ENCODE data around the gene METTL8.
A peak's percentile ranks its signal among the peaks of the same experiment; 100 is the strongest.
"Not testable (repeated sequence)": the region's sequence is repeated elsewhere in the genome, so short reads cannot be mapped to it uniquely, and the experiment has no call there.

Gene METTL8

DNA sequence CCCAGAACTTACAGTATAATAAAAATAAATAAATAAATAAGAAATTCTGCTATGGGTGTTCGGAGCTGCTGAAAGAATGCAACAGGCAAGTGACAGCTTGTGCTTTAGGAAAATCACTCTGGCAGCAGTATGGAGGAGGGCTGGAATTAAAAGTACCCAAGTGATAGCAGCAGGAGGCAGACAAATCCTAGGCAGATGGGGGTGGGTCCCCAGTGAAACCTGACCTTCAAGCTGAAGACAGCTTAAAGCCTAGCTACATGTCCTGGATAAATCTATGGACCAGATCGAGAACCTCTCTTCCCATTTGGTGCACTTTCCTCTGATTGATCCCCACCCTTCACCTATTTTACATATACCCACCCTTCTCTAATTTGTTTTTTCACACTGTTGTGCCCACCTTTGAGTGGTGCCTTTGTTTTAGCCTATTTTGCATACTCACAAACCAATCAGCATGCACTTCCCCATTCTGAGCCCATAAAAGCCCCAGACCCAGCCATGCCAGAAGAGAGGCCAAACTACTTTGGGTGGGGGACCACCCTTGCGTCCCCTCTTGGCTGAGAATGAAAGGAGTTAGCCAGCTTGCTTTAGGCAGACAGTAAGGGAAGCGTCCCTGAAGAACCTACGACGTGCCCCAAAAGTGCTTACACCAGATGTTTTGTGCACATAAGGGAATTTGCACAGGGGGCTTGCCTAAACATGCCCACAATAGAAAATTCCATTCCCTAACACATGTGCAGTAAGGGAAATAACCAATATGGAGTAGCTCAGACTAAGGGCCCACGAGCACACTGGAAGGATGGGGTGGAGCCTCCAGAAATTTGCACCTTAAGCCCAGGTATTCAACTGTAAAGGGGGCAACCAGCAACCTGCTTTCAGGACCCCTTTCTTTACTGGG lies 3.0 kb downstream of the METTL8 start:
- DNase-seq (ENCODE audit: low read depth), result no peak

DNA sequence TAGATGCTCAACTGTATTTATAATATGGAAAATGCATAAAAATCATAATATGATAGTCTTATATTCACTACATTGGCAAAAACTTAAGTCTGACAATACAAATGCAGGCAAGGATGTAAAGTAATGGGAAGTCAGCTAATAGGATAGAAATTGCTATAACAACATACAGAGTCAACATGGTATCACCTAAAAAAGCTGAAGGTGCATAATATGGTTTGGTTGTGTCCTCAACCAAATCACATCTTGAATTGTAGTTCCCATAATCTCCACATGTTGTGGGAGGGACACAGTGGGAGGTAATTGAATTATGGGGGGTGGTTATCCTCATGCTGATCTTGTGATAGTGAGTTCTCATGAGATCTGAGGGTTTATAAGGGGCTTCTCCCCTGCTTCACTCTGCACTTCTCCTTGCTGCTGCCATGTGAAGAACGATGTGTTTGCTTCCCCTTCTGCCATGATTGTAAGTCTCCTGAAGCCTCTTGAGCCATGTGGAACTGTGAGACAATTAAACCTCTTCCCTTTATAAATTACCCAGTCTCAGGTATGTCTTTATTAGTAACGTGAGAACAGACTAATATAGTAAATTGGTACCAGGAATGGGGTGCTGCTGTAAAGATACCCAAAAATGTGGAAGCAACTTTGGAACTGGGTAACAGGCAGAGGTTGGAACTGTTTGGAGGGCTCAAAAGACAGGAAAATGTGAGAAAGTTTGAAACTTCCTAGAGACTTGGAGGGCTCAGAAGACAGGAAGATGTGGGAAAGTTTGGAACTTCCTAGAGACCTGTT lies 10.9 kb downstream of the METTL8 start:
- DNase-seq (ENCODE audit: low read depth), result not testable (repeated sequence)

DNA sequence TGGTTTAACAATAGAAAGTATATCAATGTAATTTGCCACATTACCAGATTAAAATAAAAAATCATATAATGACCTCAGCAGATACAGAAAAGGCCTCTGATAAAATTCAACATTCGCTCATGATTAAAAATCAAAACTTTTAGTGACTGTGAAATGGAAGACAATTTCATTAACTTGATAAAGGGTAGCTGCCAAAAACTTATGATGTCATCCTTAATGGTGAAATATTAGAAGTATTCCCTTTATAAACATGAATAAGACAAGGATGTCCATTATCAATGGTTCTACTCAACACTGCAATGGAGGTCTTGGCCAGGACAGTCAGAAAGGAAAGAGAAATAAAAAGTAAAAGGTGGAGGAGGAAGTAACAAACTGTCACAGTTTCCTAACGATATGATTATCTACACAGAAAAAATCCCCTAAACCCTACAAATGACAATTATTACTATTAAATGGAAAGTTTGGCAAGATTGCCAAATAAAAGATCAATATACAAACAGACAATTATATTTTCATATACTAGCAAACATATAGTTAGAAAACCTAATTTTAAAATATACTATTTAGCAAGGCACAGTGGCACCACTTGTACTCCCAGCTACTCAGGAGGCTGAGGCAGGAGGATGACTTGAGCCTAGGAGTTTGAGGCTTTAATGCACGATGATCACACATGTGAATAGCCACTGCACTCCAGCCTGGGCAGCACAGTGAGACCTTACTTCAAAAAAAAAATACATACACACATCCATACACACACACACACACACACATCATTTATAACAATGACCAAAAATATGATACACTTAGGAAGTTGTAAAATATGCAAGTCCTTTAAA lies 12.8 kb downstream of the METTL8 start:
- DNase-seq (ENCODE audit: low read depth), result no peak

DNA sequence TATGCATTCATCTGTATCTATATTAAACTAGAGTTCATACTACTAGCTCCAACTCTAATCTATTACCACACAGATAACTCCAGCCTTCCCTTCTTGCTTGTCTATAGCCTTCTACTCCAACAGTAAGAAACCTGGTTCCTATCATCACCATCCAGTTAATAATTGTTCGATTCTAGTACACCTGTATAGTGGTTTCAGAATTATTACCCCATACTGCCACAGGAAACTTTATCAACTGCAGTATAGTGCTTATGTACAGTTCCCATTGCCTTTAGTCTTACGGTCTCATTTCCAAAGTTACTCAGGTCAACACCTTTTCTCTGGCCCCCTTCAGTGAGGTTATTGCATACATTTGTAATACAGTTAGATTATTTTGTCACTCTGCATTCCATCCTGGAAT lies 14.5 kb downstream of the METTL8 start:
- DNase-seq (ENCODE audit: low read depth), result no peak

DNA sequence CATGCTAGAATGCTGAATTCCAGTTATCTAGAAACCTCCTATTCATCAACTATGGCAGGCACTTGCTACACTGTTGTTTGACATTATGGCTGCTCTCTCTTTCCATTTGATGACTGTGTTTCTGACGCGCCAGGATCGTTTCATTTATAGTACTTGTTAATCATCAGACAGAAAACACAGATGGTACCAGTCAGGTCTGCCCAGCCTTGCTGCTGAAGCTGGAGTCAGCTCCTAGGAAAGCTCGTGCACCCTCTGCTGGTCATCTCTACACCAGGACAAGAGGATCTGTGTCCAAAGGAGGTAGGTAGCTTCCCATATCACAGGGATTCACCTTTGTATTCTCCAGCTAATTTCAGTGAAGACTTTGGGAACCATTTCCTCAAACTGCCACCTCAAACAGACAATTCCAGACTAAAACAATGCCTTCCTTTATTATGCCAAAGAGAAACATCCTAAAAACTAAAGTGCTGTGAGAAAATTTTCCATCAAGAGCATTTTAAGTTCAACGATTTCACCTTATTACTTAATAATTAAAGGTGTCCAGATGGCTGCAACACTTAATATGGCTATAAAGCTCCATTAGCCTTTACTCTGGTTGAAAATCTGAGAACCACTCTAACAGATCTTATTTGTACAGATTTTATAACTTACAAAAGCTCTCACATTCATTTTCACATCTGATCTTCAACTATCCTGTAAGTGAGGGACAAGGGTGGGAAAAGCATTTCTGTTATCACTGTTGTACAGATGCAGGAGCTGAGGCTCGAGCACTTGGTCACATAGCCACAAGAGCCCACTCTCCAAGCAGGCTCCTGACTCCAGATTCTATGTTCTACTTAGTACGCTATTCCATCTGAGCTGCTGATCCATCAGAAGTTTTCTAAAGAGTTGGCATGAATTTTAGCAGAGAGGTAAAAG lies 17.5 kb downstream of the METTL8 start:
- DNase-seq (ENCODE audit: low read depth), result peak; percentile 41

DNA sequence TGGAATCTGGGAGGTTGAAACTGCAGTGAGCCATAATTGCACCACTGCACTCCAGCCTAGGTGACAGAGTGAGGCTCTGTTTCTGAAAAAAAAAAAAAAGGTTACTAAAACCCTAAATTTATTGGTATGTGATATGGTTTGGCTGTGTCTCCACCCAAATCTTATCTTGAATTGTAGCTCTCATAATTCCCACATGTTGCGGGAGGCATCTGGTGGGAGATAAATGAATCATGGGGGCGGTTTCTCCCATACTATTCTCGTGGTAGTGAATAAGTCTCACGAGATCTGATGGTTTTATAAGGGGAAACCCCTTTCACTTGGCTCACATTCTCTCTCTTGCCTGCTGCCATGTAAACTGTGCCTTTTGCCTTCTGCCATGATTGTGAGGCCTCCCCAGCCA lies 19.1 kb downstream of the METTL8 start:
- not testable (repeated sequence) for DNase-seq (ENCODE audit: low read depth)

DNA sequence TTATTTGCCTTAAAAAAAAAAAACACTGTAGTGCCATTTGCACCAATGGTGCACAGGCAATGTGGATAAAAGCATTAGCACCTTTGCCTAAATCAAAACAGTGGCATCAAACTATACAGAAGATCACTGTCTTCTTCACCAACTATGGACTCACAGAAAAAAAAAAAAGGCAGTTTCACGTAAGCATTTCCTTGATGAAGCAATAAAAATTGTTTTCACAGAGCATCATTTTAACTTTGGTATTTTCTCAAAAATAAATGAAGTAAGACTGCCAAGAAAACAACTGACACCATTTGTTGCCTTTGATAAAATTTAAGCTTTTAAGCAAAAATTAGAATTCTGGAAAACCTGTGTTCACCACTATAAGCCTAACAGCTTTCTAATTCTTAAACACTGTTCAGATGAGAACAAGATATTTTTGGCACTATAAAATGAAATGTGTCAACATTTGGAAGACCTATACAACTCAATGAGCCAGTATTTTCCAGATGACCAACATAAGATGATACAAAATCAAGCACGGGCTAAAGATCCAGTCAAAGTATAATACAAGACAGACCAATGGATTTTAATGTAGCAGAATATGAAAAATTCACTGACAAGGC lies 21.1 kb downstream of the METTL8 start:
- DNase-seq (ENCODE audit: low read depth), result no peak

DNA sequence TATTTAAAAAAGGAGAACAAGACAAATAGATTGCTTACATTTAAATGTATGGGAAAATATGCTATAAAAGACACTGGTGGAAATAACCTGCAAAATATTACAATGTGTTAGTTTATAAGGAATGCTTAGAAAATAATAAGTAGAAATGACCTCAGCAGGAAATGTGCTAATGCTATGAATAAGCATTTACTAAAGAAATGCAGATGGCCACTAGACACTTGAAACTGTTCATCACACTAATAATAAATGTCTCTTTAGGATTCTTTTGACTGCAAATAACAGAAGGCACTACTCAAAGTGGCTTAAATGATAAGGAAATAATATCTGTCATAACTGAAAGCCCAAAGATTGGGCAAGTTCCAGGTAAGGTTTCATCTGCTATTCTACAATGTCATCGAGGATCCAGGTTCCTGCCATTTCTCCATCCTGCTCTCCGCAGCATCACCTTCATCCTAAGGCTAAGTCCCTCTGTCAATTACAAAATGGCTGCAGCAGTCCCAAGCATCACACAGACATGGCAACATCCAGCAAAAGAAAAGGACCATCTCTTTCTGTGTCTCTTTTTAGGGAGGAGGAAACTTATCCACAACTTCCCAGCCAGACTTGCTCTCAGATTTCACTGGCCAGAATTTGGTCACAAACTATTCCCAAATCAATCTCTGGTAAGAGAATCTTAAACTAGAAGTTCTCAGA lies 21.9 kb downstream of the METTL8 start:
- no peak for DNase-seq (ENCODE audit: low read depth)

DNA sequence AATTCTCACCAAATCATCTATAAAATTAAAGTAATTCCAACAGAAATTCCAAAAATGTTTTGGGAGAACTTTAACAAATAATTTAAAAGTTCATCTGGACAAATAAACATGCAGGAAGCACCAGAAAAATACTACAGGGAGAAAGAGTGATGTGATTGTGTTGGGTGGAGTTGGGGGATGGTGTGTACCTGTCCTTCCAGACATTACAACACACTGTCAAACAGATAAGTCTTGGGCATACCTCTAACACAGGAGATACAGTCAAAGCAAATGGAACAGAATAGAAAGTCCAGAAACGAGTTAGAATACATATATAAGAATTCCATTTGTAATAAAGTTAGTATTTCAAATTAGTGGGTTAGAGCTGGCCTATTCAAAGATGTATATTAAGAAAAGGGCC lies 22.6 kb downstream of the METTL8 start:
- no peak for DNase-seq (ENCODE audit: low read depth)

DNA sequence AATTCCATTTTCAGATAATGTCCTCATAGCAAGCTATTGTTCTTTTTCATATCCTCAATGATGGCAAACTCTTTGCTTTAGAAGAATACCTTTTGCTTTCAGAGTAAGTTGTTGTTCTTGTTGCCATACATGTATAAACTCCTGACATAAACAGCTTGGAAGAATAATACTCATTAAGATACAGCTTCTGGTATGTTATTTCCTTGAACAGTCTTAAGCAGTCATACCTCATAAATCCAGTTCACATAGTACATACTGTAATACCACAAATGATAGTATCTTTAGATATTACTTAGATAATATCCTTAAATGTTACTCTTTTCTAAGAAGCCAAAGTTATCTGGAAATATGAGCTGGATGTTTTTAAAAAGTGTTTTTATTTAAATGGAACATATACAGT lies 23.2 kb downstream of the METTL8 start:
- no peak for DNase-seq (ENCODE audit: low read depth)

DNA sequence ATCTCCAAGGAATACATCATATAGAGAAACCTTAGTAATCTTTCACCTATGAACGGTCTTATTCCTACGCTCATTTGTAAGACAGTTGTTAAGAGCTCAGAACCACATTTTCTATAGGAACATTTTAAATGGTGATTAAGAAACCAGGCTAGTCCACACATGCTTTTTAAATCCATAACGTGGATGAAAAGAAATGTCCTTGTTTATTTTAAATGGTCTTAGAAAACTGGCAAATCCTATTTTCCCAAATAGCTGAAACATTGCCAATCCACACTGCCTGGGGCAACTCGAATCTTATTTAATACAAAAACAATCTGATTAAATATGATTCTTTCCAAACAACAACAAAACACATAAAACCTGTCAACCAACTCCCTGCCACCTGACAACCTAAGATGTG lies 23.7 kb downstream of the METTL8 start:
- no peak for DNase-seq (ENCODE audit: low read depth)

DNA sequence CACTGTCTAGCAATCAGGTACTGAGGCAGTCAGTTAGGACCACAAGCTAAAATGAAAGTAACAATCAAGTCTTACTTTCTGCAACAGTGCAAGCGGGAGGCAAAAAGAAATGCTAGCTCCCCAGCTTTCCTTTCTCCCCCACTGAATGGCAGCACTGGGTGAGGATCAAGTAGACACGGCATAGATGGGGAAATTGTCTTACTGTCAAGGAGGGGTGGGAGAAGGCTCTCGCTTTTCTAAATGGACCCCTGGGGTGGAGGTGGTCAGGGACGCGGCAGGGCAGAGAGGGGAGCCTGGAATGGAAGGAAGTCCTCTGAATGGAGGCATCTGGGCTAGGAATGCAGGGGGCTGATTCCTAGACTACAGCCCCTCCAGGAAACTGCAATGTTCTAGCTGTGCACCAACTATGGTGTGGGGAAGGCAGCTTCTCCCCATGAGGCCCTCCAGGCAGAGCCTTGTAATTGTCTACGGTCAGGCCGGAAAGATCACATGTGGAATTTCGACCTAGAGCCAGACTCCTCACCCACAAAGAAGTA lies 24.3 kb downstream of the METTL8 start:
- no peak for DNase-seq (ENCODE audit: low read depth)

DNA sequence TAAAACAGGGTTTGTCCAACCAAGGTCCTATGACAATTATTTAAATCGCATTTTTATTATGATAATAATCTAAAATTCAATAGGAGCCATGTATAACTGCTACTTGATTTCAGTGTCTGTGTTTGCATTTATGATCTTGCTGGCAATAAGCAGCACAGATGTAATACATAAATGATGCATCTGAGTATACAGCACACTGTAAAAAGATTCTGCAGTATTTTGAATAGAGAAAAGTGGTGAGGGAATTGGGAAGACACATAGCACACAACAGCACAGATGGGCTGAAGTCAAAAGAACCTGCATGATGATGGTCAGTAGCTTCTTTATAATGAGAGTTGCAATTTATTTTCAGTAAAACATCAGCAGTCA lies 26.1 kb downstream of the METTL8 start:
- no peak for DNase-seq (ENCODE audit: low read depth)

DNA sequence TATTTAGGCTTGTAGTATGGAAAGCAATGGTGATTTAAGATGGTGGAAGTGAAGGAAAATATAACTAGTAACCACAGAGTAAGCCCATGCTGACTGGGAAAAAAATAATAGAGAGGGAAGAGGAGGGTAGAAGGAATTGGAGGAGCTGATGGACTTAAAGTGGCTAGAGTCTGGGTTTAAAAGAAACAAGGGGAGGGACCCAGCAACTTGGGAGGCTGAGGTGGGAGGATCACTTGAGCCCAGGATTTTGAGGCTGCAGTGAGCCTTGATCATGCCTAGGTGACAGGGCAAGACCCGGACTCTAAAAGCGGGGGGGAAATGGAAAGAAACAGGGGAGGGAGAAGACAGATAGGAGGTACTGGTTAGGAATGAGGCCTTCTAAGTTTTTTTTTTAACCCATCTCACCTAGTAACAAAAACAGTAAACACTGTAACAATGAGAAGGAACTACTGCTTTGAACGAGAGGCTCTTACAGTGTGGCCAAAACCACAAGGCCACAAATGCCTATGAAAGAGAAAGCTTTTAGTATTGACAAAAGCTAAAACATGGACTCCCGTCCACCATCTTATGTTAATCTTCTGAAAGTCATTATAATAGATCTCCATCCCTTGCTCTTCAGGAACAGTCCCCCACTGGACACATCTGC lies 26.6 kb downstream of the METTL8 start:
- no peak for DNase-seq (ENCODE audit: low read depth)

DNA sequence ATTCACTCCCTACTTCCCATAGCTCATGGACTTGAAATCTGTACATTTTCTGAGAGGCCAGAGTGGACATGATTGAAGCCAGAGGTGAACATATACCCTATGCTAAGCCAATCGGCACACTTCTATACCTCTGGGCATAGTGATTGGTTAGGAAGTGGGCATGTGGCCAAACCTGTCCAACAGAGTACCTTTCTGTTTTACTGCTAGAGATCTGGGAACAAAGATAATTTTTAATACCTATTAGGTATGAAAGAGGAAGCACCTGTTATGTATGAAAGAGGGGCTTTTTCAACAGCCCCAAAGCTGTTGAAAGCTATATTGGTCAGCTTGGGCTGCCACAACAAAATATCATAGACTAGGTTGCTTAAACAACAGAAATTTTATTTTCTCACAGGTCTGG lies 27.7 kb downstream of the METTL8 start:
- DNase-seq (ENCODE audit: low read depth), result no peak

DNA sequence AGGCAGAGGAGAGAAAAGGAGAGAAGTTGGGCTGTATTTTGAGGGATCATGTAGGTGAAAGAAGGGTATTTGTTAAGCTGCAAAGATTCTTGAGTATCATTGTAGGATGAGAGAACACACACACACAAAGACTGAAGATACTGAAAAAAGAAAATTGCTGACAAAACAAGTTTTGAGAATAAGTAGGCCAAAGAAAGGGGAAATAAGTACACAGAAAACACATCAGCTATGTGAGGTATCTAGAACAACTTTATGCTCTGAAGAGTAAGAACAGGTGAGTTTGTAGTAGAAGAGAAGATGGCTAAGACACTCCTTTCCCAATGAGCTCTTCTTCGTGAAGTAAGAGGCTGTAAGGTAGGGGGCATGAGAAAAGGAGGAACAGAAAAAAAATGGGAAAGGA lies 28.2 kb downstream of the METTL8 start:
- DNase-seq (ENCODE audit: low read depth), result no peak

DNA sequence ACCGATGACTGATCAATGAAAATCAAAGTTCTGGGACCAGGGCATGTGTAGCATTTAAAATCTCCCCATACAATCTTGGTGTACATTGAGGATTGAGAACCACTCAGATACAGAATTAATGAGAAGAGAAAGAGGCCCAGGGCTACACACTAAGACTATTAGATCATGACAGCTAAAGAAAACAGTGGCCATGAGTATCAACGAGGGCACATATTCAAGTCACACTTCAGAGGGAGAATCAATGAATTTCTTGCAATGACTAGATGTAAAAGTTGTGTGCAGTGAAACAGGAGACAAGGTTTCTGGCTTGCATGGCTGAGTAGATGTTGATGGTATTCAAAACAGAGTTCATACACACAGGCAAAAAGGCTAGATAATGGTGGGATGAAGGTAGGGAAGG lies 29.1 kb downstream of the METTL8 start:
- no peak for DNase-seq (ENCODE audit: low read depth)

DNA sequence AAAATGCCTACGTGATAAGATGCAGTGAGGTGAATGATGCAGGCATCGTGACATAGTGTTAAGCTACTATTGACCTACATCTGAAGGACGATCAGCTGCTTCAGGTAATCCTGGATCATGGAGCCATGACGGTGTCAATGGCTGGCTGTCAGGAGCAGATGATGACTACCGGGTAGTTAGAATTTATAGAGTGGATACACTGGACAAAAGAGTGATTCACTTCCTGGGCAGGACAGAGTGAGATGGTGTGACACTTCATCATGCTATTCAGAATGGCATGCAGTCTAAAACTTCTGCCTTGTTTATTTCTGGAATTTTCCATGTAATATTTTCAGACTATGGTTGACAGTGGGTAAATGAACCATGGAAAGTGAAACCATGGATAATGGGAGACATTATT lies 29.5 kb downstream of the METTL8 start:
- no peak for DNase-seq (ENCODE audit: low read depth)

DNA sequence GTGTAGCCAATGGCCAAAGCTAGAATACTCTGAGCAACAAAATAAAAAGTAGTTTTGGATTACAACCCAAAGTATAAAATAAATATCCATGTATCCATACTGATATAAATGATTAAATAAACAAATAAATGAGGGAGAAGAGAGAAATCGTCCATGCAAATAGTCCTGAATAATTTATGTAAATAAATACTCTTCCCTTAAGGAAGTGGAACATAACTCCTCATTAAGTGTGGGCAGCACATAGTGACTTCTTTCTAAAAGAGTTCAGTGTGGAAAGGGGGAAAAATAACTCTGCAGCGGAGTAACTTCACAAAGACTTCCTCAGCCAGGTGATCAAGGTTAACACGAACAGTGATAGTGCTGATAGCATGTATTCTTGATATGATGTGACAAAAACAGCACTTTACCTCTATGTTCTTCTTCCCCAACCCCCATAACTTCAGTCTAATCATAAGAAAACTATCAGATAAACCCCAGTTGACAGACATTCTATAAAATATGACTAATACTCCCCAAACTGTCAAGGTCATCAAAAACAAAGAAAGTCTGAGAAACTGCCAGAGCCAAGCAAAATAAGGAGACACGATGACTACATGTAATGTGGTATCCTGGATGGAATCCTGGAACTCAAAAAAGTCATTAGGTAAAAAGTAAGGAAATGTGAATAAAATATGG lies 30.7 kb downstream of the METTL8 start:
- no peak for DNase-seq (ENCODE audit: low read depth)
